NCI-H2171 (cell line): ENCODE measurements around the gene PTDSS2.
"Not testable (repeated sequence)": the region's sequence is repeated elsewhere in the genome, so short reads cannot be mapped to it uniquely, and the experiment has no call there.

Experiments
- DNase-seq: peaks from one replicate; lab custom pipeline; 2025; lab: John Stamatoyannopoulos, UW

PTDSS2 gene

DNA sequence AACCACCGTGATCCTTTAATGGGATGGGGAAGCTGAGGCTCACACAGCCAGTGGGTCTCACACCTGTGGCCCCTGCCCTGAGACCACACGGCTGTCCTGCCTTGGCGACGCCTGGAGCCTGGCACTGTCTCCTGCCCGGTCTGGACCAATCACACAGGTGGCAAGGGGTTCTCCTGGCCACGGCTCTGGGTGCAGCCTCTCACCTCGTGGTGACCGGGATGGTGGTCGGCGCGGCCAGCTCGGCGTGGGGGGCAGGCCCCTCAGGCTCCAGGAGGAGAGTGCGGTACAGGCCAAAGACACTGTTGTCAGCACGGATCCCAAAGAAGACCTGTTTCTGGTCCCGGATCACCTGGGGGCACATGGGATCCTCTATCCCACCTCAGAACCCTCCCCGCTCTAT, 17.0 kb upstream of the PTDSS2 start:
- DNase-seq = no peak

GRCh38 chr11:433641-434040, 16.4 kb upstream of the PTDSS2 start:
- DNase-seq = no peak

DNA sequence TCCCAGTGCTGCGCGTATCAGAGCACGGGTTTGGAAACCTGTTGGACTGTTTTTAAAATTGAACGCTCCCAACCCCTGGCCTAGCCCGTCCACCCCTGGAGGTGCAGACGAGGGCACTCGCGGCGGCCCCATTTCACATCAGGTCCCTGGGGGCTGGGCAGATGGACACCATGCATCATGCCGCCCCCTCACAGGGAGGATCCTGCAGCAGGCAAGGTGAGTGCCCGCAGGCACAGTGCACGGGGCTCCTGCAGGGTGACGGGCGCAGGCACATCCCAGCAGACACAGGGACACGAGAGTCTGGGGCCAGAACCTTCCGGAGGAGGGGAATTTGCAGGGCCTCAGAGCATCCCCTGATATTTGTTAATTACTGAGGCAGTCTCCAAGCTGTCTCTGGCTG, 15.6 kb upstream of the PTDSS2 start:
- DNase-seq = no peak

- not testable (repeated sequence) for DNase-seq
These were observed 14.9 kb upstream of the PTDSS2 start for GRCh38 chr11:434999-435740.

DNA sequence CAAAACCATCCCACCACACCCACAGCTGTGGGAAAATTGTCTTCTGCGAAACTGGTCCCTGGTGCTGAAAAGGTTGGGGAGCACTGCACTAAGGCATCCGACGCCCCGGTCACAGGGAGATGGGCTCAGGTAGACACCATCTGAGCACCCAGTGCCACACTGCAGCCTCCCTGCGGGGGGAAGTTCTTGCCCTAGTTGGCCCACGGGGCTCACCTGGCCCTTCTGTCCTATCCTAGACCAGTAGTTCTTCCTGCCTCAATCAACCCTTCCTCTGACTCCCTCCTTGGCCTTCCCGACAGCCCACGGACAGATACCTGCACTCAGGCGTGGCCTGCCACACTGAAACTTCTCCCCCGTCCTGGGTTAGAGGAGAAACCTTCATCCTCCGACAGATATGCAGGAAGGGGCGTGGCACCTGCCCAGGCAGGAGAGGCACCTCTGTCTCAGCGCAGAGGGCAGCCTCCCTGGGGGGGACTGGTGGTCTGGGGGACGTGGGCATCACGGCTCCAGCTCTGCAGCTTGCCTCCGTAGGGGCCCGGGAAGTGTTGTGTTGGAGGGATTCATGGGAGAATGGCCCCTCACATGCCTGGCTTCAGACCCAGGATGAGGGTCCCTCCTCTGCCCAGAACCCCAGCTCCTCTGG, 12.7 kb upstream of the PTDSS2 start:
- DNase-seq = no peak

GRCh38 chr11:438101-438844, 11.8 kb upstream of the PTDSS2 start:
- DNase-seq = no peak

DNA sequence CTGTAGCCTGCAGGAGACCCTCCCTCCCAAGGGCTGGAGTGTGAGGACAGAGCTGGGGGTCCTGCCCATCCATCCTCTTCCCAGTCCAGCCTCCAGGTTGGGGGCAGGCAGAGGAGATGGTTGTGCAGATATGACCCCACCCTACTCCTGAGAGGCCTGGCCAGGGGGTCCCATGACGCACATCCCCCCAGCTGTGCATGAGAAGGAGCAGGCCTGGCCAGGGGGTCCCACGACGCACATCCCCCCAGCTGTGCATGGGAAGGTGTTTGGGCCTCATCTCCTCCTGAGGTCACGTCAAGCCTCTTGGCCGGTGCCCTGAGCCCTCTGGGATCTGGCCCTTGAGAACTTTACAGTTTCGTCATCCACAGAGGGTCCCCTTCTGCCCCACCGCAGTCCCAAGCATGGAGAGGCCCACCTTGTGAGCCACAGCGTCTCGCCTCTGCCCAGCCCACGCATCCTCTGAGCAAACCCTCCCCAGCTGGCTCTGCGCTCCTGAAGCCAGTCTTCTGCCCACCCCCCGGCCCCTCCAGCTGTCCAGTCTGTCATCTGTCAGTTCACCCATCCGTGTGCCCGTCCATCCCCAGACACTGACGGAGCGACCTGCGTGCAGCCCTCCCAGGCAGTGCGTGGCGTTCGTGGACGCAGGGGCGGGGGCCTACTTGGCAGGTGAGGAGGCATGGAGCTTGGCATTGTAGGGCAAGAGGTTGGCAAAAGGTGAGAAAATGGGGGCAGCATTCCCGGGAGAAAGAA, 10.6 kb upstream of the PTDSS2 start:
- DNase-seq = no peak

DNA sequence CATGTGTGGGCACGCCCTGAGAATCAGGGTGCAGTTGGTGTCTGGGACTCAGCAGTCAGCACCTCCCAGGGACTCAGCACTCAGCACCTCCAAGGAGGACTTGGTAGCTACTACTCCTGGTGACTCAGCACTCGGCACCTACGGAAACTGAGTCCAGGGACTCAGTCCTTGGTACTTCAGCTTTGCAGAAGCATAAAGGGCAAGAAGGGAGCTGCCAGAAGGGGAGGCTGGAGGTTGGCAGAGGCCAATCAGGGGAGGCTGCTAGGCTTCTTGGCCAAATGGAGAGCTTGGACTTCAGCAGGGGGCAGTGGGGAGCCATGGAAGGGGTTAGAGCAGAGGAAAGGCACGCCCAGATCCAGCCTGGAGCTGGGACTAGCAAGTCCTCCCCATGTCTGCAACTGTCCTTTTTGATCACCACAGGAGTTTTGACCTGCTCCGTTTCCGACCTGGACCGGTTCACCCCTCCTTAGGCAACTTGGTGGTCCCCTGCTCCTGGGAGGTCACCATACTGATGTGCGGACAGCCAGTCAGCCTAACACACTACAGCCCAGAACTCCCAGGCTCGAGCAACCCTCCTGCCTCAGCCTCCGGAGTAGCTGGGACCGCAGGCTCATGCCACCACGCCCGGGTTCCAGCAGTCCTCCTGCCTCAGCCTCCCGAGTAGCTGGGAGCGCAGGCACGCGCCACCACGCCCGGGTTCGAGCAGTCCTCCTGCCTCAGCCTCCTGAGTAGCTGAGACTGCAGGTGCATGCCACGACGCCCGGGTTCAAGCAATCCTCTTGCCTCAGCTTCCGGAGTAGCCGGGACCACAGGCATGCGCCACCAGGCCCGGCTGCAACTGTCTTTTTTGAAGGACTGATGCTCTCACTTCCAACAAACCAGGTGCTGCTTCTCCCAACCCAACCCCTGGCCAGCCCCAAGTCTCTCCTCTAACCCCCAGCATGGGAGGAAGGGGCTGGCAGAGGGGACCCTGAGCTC, 9.7 kb upstream of the PTDSS2 start:
- no peak for DNase-seq

DNA sequence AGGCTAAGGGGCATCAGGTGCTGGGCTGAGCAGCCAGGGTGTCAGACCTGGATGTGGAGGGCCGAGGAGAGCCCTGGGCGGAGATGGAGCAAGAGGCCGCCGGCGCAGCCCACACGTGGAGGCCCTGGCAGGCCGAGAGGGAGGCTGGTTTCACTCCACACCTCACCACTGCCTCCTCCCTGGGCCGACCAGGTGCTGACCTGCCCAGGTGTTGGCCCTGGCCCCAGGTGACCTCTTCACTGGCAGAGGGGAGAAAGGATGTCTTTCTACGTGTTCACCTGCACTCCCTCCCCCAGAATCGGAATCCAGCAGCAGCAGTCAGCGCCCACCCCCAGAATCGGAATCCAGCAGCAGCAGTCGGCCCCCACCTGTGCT, 9.0 kb upstream of the PTDSS2 start:
- no peak for DNase-seq

DNA sequence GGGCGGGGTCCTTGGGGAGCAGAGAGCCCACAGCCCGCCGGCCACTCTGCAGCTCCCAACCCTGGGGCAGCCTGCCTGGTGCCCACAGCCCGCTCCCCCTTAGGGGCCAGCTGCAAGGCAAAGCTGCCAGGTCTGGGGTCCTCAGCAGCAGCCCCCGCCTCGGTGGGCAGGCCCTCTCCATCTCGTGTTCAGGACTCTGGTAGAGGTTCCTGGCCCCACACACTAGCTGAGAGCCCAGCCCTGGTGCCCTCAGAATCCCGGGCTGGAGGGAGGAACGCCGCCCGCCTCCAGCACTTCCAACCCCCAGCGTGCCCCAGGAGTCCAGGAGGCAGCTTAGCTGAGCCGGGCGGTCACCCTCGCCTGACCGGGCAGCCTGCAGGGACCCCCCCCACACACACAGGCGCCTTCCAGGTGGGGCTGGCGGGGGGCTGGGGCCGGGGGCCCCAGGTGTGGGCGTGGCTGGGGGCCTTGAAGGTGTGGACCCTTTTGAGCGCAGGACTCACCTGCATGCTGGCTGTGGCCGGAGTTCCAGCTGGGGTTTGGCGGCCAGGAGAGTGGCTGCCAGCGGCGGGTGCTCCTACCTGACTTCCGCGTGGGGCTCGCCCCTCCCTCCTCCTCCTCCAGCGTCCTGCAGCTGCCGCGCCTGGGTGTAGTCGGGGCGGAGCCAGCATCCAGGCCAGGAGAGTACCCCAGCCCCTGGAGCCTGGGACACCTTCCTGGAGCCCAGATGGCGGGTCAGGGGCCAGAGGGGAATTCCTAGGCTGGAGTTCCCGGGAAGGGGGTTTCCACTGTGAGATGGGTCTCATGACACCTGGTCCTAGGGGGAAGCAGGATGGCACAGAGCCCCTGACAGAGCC, 8.4 kb upstream of the PTDSS2 start, which contains the start of gene ANO9:
Gene ANO9, minus strand, starts transcription at position 594 of the 857 bp plus-strand sequence. Its CDS starts 85 bp downstream, at position 509.
- no peak for DNase-seq

- DNase-seq = no peak
These were observed 7.4 kb upstream of the PTDSS2 start for GRCh38 chr11:442611-443081.

- DNase-seq = peak; percentile 84
These were observed 6.4 kb upstream of the PTDSS2 start for GRCh38 chr11:443542-444199.

DNA sequence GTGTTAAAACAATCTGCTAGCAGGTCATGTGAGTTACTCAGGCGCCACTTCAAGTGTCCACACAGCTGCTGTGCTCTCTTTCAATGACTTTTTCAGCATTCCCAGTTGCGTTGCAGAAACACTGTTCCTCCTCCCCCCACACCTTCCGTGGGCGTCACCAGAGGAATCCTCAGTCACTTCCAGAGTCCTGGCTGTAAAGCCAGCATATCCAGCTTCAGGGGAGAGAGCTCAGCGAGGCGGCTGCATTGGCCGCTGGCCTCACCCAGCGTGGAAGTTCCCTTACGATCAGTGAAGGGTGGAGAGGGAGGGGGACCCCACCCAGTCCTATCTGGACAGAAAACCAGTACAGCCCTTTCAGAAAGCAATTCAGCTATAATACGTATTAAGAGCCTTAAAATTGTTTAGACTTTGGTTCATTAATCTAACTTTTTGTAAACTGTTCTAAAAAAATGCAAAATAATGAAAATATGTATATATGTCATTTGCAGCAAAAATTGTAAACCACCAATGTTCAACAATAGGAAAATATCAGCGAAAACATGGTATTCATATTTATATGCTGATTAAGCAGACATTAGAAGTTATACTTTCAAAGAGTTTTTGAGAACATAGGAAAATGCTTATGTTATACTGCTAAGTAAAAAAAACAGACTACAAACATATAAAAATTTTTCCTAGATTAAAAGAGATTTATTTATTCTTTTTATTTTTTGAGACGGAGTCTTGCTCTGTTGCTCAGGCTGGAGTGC, 5.5 kb upstream of the PTDSS2 start:
- peak; percentile 21 for DNase-seq

- no peak for DNase-seq
These were observed 4.1 kb upstream of the PTDSS2 start for GRCh38 chr11:445765-446588.

DNA sequence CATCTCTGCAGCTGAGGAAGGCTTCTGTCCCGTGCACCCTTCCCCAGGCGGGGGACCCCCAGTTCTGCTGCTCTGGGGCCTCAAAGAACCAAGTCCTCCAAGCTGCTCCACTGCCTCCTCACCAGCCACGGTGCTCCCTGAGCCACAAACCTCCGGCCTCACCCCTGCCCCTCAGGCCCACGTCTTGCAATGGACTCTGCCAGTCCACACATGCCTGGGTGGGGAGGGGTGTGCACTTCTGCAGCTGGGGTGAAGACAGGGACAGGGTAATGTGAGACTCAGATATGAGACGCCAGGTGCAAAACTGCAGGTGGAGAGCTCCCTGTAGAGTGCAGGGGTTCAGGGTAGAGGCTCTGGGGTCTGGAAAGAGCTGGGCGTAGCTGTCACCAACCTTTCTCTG, 3.2 kb upstream of the PTDSS2 start:
- DNase-seq = peak; percentile 43

GRCh38 chr11:447923-448731, 2.0 kb upstream of the PTDSS2 start:
- peak; percentile 87 for DNase-seq
